ENCODE data around the gene LMBRD1.

GRCh38 chr6:69647726-69648125, 149.1 kb downstream of the LMBRD1 start:
- TF ChIP-seq CTCF (IDR thresholded peaks at IDR 0.05) (no peak), EP300 (IDR thresholded peaks at IDR 0.05) (no peak)

Data from ovary (tissue), 3 donors.